Activated CD8-positive, alpha-beta memory T cell treated with anti-CD3 and anti-CD28 coated beads, Interleukin-2, amount 50 U/mL, for 48 hours (primary cell): Measurements from ENCODE around the gene SIX2.

Experiments used
- DNase-seq: peaks from one replicate; pipeline ENCODE4 v3.0.0-alpha.2; 2020

The SIX2 gene

DNA sequence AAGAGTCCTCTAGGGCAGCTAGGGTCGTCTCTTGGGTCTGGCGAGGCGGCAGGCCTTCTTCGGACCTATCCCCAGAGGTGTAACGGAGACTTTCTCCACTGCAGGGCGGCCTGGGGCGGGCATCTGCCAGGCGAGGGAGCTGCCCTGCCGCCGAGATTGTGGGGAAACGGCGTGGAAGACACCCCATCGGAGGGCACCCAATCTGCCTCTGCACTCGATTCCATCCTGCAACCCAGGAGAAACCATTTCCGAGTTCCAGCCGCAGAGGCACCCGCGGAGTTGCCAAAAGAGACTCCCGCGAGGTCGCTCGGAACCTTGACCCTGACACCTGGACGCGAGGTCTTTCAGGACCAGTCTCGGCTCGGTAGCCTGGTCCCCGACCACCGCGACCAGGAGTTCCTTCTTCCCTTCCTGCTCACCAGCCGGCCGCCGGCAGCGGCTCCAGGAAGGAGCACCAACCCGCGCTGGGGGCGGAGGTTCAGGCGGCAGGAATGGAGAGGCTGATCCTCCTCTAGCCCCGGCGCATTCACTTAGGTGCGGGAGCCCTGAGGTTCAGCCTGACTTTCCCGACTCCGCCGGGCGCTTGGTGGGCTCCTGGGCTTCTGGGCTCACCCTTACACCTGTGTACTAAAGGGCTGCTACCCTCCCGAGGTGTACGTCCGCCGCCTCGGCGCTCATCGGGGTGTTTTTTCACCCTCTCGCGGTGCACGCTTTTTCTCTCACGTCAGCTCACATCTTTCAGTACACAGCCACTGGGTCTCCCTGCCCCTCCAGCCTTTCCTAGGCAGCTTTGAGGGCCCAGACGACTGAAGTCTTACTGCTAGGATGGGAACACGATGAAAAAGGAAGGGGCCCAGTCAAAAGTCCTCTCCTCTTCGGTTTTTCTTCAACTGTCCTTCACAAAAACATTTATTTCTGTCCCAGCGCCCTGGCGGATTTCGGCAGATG is 8.1 kb downstream of the SIX2 start:
- DNase-seq: peak; percentile 58

DNA sequence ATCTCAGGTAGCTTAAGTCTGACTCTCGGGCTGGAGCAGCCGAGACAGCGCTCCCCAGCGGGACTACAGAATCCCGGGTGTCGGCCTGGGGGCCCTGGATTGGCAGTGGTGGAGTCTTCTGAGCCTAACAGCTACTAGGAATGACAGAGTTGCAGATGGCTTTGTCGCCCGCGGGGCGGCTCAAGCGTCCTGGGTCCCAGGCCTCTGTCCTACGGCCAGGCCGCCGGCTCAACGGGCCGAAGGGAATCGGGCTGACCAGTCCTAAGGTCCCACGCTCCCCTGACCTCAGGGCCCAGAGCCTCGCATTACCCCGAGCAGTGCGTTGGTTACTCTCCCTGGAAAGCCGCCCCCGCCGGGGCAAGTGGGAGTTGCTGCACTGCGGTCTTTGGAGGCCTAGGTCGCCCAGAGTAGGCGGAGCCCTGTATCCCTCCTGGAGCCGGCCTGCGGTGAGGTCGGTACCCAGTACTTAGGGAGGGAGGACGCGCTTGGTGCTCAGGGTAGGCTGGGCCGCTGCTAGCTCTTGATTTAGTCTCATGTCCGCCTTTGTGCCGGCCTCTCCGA is 8.8 kb downstream of the SIX2 start:
- DNase-seq: no peak

DNA sequence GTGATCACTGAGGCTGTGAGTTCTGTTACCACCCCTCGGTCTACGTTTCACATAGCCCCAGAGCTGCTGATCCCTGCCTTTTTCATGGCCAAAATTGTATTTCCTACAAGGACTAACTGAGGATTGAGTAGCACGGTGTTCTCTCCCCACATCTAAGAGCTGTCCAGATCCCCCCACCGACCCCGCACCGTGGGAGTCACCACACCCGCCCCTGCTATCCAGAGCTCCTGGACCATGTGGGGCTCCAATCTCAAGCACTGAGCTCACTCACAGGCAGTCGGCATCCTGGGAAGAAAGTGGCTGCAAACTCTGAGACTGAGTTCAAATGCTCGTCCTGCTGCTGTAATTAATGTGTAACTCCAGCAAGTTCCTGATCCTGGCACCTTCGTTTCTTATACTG is 9.7 kb downstream of the SIX2 start:
- DNase-seq: no peak

DNA sequence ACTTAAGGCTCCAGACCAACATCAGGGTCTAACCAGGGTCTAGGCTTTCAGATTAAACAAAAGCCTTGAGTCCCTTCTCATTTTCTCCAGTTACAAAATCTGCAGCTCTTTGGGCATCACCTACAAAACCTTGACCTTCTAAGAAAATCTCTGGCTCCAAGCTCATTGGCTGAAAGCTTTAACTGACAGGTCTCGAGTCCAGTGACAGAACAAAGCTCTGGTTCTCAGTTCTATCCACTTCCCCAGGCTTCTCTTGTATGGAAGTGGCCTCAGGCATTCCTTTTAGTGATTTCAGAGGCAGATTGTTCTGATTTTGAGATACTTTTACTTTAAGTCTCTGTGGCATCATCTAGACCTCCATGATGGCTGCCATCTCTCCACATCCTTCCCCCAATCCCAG is 11.3 kb downstream of the SIX2 start:
- DNase-seq: no peak

DNA sequence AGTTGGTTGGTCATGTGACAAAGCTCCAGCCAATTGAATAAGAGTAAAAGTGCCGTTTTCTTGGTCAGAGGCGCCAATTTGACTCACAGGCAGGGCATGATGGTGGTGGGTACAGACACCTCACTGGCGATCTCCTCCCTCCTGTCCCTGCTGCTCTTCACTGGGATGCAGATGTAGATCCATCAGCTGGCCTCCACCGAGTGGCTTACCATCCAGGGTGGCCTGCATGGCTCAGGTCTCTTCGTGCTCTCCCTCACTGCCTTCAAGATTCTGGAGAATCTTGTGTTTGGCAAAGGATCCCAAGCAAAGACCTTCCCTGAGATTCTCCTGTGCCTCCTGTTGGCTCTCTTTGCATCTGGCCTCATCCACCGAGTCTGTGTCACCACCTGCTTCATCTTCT is 12.9 kb downstream of the SIX2 start:
- DNase-seq: no peak

DNA sequence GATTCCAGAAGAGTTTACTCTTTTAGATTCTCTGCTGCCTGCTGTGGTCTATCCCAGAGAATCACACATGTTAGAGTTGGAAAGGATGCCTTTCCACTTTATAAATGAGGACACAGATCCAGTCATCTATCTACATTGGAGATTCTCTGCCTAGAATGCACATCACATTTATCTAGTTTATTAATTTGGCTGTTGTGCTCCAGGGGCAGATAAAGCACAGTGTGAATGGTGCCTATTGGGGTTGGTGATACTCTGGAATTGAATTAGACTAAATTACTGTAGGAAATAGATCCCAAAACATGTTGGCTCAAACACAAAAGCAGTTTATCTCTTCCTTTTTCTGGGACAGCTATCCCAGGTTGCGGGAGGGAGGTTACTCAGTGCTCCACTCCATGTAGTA is 14.9 kb downstream of the SIX2 start:
- DNase-seq: no peak

DNA sequence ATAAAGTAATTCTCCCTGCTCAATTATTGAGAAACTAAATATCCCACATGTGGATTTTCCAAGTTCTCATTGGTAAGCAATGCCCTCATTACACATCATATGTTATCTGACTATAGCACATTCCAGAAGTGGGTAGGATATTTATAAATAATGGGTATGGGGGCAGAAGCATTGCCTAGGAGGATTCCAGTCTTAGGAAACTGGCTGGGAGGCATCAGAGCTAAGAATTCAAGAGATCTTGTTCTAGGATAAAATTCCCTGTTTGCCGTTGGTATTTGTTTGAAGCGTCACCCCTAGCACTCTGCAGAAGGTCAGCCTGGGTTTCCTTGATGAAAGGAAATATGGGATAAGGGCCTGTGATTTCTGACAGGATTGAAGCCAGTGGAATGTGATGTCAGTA is 20.1 kb downstream of the SIX2 start:
- DNase-seq: no peak

DNA sequence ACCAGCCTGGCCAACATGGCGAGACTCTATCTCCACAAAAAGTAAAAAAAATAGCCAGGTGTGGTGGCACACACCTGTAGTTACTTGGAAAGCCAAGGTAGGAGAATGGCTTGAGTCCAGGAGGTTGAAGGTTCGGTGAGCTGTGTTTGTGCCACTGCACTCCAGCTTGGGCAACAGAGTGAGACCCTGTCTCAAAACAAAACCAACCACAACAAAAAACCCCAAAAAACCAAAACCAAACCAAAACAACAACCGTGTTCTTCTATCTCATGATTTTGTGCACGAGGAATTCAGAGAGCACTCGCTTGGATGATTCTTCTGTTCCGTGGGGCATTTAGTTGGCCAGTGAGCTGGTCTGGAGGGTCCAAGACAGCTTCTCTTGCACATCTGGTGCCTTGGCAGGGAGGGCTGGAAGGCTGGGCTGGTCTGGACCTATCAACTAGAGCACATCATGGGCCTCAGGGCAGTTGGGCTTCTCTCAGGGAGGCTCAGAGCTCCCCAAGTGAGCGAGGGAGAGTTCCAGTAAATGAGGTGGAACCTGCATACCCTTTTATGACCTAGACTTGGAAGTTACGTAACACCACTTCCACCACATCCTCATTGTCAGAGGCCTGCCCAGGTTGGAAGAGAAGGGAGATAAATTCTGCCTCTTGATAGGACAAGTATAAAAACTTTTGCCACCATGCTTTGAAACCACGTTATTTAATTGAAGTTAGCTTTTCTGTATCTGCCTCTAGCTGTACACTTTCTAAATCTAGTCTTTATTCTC is 25.2 kb downstream of the SIX2 start:
- DNase-seq: no peak

DNA sequence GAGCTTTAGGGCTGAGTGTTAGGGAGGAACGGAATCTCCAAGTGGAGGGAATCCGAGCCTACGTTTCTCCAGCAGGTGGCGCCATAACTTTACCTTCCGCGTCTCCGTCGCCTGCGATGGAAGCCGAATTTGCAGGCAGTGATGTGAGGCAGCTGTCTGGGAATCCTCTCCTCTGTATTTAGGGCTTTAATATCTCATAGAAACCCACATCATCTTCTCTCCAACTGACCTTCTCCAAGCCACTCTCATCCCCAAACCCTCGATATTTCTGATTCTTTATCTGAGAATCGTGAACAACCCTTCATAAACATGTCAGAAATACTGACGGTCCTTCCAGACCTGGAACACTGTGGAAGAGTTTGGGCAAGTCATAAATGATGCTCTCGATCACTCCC is 27.5 kb downstream of the SIX2 start:
- peak; percentile 91 for DNase-seq

DNA sequence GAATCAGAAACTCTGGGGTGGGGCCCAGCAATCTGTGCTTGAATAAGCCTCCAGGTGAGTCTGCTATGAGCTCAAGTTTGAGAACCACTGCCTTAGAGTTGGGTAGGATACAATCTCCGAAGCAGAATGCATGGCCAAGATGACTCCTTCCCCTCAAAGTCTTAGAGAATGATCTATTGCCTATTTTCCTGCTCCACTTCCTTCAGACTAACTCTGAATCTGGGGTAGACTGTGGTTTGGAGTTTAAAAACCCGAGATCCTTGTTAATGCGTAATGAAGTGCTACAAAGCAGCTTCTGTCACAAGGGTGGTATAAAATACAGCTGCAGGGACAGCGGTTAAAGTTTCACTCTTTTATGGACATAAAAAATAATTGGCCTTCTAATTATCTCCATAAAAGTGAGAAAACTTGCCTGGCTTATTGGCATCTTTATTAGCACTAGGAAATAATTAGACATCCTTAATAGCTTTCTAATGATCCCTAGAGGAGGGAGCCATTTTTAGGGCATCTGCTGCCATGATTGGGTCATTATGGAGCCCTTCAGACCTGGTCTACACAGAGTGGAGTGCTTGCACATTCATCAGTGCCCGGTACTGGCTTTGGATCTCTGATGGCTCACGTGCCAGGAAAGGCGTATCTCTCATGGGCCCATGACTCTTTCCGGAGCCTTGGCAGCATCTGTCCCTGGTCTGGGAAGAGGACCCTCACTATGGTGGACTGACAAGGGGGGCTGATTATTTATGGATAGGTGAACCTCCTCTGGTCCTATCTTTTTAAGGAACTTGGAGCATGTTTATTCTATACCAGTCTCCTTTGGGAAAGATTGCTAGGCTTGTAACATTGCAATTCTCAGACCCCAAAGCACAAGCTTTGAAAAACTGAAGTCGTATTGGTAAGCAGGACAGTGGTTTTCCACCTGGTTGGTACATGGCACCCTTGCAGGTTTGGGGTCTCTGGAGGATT is 28.2 kb downstream of the SIX2 start:
- DNase-seq: no peak

DNA sequence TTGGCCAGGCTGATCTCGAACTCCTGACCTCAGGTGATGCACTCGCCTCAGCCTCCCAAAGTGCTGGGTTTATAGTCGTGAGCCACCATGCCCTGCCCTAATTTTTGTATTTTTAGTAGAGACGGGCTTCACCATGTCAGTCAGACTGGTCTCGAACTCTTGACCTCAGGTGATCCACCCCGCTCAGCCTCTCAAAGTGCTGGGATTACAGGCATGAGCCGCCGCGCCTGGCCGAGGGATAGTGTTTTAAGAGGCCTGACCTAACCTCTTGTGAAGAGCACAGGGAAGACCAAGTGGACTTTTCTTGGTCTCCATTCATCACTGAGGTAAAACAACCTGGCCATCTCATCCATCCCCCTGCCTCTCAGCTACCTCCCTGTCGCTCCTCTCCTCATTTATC is 29.7 kb downstream of the SIX2 start:
- DNase-seq: no peak

DNA sequence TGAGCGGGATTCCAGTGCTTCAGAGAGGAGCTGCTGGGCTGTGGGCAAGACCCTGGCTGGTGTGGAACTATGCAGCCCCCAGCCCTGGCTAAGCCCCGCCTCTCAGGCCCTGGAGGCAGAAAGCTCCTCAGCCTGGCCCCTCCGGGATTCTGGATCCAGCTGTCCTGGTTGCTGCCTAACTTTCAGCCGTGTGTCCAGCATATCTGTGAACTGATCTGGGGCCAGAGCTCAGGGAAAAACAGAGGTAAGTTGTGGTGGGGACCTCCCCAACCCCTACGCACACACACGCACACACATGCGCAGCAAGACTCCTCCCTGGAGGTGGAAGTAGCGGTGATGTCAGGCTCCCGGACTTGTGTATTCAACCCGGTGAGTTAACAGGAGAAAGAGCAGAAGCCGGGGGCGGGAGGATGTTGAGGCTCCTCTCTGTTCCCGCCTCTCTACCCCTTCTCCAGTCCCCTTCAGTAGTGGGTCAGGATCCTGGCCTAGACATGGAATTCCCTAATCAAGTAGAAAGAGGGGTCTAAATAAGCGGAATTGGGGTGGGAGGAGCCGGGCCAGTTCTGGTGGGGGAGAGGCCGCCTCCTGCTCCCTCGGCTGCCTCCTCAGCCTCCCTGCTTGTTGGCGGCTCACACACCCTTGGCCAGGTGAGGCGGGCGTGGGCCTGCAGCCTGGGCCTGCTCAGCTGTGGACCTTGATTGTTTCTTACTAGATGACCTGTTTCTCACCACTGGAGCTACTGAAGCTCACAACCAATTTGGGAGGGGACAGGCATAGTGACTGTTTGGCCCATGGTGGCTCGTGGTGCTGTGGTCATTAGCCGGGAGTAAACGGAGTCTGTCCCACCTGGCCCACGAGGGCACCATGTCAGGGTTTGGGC is 33.4 kb downstream of the SIX2 start:
- DNase-seq: no peak

DNA sequence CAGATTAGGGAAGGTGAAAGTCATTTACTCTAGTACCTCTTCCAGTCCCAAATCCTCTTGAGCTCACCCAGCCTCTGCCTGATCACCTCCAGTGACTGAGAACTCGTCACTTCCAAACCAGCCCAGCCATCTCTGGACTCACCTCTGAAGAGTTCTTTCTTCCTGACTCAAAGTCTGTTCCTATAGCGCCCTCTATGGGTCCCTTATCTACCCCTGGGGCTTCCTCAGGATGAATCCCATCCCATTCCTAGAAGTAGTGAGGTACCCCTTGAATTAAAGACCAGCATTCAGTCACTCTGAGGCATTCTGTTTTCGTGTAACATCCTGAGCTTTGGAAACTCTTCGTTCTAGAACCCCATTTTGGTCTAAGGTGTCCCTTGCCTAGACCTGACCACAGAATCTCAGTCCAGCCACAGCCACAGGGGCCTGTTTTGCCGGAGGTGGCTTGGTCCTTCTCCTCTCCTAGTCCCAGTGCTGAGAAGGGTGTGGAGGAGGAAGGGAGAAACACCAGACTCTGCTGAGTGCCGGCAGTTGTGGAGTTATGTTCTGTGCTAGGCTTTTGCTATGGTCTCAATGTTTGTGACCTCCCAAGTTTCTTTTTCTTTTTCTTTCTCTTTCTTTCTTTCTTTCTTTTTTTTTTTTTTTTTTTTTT is 35.1 kb downstream of the SIX2 start:
- DNase-seq: no peak

DNA sequence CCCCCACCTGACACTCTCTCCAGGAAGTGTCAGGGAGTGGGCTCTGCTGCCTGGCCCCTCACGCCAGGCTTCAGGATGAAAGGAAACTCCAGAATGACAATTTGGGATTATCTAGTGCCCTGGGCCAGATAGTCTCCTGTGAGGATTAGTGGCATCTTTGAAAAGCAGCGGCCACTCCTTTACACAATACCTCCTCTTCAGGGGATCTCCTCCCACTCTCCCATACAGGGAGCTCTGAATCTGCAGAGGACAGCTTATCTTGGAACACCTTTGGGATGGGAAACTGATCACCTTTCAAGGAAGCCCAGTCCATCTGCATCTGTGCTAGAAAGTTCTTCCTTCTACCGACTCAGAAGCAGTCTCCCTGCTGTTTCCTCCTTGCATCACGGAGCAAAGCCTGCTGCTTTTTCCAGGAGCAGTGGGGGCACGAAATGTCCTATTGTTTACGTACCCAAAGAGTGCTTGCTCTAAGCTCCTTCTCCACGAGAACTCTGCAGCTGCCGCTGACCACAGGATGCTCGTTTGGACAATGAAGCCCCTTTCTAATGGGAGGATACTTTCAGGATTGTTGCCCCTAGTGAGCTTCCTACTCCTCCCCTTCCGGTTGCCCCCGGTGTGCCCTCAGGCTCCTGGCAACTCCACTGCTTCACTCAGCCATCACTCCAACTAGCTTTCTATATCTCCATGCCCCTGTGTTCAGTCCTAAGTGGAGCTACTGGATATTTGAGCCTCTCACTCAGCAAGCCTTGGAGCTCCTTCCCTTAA is 36.3 kb downstream of the SIX2 start:
- DNase-seq: no peak

DNA sequence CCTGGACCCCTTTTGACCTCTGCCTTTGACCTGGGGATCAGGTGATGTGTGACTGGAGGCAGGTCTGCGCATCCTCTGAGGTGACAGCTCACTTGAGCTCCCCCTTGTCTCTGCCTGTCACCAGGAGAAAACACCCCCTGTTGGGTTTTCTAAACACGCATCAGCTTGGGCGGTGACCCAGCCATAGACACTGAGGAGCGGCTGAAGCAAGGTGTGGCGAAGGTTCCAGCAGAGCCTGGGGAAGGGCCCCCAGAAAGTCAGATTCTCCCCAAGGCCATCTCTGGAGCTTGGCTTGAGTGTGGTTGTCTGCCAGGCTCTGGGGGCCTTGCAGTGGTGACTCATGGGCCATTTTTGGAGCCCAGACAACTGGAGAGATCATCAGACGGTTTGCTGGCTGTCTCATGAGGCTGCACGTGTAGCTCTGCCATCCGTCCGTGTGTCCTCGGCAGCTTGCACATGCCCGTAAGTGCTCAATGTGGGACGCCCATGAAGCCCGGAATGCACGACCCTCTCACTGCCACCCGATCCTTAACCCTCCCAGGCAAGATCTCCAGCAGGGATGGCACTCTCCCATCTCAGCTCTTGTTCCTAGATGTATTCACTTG is 38.3 kb downstream of the SIX2 start:
- DNase-seq: no peak

DNA sequence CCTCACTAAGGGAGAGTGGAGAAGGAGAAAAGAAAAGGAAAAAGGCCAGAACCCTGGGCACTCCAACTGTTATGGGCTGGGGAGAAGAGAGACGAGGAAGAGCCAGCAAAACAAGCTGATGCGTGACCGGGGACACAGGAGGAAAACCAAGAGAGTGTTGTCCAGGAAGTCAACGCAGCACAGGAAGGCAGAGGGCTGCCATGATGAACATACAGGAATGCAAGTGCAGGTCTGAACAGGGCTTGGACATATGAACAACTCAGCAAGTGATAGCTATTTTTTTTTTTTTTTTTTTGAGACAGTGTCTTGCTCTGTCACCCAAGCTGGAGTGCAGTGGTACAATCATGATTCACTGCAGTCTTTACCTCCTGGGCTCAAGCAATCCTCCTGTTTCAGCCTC is 39.3 kb downstream of the SIX2 start:
- DNase-seq: no peak

DNA sequence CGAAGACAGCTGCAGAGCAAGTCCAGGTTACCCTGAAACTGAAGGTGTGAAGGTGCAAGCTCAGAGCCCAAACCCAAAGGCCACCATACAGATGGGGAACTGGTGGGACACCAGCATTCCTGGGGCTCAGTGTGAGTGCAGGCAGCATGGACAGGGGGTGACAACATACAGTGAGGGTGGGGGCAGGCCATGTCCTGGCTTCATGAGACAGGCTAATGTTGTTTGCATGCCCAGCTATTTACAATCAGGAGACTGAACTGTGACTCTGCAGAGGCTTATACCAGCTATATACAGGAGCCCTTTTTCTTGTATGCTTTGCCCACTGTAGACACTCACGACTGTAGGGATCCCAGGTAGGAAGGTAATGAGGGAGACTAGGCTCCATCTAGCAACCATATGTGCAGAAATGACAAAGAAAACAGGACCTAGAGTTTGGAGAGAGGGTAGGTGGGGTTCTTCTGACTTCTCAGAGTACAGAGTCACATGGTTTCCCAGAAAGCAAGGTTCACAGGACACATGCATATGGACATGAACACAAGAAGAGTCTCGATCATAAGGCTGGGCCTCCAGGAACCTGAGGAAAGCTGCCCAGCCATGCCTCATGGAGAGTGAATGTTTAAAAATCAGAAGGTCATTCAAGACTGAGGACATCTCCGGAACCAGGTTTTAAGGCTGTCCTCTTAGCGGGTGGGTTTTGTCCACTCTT is 41.4 kb downstream of the SIX2 start:
- DNase-seq: no peak

DNA sequence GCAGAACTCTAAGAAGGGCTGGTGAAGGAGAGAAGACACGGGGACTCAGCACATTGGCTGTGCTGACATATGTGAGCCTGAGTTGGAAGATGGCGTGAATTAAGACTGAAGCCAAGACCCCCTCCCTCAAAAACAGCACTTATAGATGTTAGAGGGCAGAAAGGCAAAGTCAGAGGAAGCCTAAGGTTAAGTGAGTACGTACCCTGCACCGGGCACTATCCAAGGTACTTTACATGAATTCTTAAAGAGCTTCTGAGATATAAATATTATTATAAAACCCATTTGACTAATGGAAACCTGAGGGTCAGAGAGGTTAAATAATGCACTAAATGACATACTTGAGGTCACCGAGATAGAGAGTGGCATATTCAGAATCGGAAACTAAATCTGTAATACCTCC is 42.2 kb downstream of the SIX2 start:
- no peak for DNase-seq

DNA sequence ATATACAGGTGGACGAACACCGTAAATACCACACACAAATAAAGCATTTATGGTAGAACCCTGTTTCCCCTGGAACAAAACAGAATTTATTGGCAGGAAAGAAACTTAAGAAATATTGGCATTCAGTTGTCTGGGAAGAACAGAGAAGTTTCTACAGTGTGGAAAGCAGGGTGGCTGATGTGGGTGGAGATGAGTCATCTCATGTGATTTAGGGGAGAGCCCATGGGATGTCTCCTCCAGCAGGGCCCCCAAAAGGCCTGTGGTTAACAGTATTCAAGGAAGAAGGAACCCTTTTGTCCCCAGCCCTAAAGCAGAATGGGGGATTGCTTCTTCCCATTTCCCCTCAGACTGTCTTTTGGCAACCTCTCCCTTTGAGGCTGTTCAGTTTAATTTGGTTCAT is 43.6 kb downstream of the SIX2 start:
- DNase-seq: no peak
